WTC11 (cell line): ENCODE data around the gene R3HCC1L.

Source experiments
- CREB1 ChIP-seq: sonication (generic); formaldehyde crosslinking; IDR thresholded peaks from 2 replicates; pipeline ENCODE4 v1.8.0; 2023; ENCODE audit warnings: mild to moderate bottlenecking, missing genetic modification reagents
- CTCF ChIP-seq: fragments of 200-600 bp; IDR thresholded peaks from 2 replicates; pipeline ENCODE4 v1.8.0; 2022; ENCODE audit warnings: antibody characterized with exemption
- FOXP4 ChIP-seq: sonication (generic); formaldehyde crosslinking; IDR thresholded peaks from 2 replicates; pipeline ENCODE4 v1.8.0; 2022; ENCODE audit warnings: mild to moderate bottlenecking, missing genetic modification reagents
- KAT7 ChIP-seq: sonication (generic); formaldehyde crosslinking; IDR thresholded peaks from 2 replicates; pipeline ENCODE4 v1.8.1; 2023; ENCODE audit warnings: missing genetic modification reagents, mild to moderate bottlenecking, borderline replicate concordance

- TF ChIP-seq CTCF (no peak), KAT7 (CRISPR knock-in tag) (no peak), CREB1 (CRISPR knock-in tag) (no peak), FOXP4 (no peak)
These were observed 159.8 kb downstream of the R3HCC1L start for GRCh38 chr10:98294270-98294627.
